HG02610 (cell line): ENCODE data around the gene RHOV.
"Not testable (repeated sequence)": the region's sequence is repeated elsewhere in the genome, so short reads cannot be mapped to it uniquely, and the experiment has no call there.

Experiments
- ATAC-seq: cut with Tn5 transposase; IDR thresholded peaks from one replicate; pipeline ENCODE4 v1.9.1; 2021; ENCODE audit warnings: mild to moderate bottlenecking, moderate library complexity; ENCODE audit not compliant: unreplicated experiment

The RHOV gene

DNA sequence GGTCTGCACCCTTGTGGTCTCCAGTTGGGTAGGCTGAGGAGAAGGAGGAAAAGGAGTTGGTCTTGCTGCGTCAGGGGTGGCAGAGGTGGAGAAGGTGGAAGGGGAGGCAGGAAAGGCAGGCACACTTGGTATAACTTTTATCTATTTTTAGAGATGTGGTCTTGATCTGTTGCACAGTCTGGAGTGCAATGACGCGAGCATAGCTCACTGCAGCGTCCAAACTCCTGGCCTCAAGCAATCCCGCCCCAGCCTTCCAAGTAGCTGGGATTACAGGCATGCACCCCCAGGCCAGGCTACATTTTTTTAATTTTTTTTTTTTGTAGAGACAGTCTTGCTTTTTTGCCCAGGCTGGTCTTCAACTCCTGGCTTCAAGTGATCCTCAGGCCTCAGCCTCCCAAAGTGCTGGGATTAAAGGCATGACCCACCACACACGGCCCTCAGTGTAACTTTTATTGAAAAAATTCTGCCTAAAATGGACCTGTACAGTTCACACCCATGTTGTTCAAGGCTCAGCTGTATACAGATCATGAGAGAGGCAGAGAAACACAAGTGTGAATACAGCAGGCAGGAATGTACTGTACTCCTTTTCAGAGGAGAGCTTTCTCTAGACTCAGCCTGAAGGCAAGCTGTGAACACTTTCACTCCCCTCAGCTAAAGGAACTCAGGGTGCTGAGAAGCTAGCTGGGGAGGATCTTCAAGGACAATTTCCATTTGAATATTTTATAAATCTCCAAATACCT is 2.1 kb upstream of the RHOV start:
- no peak for ATAC-seq

DNA sequence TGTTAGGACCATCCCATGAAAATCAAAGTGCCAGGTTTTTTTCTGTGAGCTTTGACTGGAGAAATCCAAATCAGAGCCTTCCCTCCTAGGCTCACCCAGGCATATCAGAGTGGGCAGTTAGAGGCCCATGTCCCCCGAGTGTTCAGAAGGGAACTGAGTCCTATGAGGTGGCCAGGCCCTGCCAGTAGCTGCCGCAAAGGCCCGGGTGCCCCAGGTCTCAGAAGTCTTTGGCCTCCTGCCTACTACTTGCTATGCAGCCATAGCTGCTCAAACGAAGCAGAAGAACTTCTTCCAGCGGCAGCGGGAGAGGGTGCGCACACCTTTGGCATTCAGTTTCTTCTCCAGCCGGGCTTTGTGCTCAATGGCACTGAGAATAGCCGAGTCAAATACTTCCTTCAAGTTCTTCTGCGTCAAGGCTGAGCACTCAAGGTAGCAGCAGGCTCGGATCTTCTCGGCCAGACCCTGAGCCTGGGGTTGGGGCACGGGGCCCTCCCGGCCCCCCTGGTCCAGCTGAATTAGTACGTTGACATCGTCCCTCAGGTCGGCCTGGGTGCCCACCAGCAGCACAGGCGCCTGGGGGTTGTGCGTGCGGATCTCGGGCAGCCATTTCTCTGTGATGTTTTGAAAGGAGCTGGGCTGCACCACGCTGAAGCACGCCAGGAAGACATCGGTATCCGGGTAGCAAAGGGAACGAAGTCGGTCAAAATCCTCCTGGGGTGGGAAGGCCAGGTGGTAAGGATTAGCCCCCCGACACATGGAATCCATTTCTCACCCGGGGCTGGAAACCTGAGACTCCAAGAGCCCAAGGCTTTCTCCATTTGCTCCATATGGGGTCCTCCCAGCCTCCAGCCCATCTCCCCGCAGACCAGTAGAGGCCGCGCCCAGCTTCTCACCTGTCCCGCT is 992 bp downstream of the RHOV start:
- no peak for ATAC-seq

DNA sequence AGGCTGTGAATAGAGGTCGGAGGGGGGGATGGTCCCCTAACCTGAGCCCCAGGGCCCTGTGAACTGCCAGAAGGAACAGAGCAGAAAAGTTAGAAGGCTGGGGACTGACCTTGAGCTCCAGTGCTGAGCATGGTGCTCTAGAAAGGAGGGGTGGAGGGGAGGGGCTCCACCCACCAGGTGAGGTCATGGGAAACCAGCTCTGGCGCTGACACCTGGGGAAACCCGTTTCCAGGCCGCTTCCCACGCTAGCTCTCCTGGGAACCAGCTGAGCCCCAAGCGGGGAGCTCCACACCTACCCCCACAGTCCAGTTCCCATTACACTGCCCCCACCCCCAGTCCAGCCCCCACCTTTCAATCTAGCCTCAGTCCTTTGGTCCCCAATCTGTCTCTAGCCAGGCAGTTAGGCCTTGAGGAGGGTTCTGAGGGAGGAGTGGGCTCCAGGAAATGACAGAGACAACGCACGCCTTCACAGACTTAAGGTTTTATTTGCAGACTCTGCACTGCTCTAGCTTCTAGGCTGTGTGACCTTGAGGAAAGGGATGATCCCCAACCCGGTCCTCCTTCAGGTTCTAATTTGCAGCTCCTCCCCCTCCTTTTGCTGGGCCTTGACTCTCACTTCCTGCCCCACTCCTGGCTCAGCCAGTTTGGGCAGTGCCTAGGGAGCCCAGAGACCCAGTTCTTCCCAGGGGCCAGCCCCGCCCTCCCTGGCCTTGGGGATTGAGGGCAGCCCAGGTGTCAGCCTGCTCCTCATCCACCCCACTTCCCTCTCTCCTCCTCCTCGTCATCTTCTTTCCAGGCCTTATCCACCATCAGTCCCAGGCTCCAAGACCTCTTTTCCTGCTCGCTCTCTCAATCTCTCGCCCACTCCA is 2.1 kb downstream of the RHOV start:
- ATAC-seq: peak; percentile 42

DNA sequence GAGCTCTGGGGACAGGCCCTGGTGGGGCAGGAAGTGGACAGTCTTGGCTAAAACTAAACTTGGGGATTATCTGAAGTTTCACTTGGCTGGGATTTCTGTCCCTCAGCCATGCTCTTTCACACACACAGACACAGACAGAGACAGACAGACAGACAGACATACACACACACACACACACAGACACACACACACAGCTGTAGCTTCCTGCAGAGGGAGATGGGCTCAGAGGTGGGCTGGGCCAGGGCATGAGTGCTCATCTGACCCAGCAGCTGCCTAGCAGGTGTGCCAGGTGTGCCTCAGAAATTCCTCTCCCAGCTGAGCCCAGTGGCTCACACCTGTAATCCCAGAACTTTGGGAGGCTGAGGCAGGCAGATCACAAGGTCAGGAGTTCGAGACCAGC is 3.3 kb downstream of the RHOV start:
- ATAC-seq: no peak

DNA sequence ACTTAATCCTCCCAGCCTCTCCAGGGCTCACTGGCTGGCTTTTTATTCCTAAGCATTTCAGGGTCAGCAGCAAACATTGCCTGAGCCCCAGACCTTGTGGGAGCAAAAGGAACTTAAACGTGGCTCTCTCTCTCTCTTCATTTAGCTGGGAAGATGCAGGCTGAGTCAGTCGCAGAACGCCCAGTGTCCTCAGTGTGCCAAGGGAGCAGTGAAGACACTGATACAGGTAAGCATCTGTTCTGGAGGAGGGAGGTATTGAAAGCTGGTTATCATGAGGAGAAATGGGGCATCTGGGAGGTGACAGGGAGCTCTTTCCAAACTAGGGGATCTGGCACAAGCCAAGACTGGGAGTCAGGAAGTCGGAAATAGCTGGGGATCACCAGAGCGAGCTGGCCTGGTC is 4.3 kb downstream of the RHOV start:
- no peak for ATAC-seq

DNA sequence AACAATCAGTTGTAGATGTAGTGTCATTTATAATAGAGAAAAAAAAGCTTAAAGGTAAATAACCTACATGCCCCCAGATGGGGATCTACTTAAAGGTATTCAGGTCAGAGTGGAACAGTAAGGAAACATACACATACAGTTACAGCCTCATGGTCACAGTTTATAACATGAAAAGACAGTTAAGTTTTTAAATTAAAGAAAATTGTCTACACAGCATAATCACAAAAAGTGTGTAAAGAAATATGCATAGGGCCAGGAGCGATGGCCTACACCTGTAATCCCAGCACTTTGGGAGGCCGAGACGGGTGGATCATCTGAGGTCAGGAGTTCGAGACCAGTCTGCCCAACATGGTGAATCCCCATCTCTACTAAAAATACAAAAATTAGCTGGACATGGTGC is 6.8 kb downstream of the RHOV start:
- ATAC-seq: no peak

DNA sequence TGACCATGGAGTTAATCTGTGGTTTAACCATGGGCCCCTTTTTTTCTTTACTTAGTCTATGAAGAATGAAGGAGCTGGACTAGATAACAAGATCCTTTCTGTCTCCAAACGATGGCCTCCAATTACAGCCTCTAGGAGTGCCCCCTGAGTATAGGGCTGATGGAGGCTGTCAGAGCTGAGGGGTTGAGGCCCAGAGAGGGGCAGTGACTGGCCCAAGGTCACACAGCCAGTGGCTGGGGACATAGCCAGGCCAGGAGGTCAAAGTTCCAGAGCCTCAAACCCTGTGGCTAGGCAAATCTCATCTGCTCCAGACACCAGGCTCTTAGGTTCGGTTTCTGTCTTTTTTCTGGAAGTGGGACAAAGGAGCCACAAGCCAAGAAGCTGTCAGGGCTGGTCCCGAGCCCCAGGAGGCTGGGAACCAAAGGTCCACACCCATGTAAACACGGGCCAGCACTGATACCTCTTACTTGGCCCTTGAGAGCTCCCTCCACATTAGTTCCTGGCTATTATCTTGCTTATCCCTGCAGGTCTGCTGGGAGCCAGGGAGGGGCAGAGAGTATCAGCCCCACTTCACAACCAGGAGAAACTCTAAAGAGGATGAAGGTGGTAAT is 10.3 kb downstream of the RHOV start:
- ATAC-seq: no peak

DNA sequence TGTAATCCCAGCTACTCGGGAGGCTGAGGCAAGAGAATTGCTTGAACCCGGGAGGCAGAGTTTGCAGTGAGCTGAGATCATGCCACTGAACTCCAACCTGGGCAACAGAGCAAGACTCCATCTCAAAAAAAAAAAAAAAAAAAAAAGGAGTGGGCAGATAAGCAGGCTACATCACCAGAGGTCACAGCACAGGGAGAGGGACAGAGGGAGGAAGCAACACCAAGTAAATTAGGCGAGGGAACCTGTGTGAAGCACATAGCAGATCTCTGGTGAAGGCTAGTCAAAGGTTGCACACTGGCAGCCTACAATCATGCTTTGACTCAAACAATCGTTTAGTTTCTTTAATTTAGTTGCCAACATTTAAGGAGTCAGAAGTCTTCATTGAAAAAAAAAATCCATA is 12.9 kb downstream of the RHOV start:
- not testable (repeated sequence) for ATAC-seq

DNA sequence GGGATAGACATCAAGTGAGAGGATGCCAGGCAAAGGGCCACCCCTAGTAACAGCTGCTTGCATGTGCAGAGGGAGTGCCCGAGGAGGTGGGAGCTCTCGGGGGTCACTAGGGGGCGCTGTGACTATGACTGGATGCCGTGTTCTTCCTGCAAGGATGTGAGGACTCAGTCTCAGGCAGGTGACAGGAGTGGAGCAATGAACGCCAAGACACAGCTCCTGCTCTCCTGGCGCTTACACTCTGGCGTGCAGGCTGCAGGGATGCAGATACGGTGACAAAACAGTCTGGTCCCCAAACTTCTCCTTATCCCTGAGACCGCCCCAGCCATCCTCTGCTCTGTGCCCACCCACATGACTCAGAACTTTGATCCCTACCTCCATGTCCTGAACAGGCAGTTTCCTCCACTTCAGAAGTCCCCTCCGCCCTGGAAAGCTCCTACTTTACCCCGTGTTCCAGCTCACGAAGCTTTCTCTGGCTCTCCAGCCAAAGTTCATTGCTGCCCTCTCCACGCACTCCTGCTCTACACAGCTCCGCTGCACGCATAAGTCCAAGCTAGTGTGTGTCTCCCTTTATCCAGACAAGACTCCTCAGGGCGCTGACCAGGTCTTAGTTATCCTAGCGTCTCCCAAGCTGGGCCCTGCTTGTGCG is 14.7 kb downstream of the RHOV start:
- no peak for ATAC-seq

DNA sequence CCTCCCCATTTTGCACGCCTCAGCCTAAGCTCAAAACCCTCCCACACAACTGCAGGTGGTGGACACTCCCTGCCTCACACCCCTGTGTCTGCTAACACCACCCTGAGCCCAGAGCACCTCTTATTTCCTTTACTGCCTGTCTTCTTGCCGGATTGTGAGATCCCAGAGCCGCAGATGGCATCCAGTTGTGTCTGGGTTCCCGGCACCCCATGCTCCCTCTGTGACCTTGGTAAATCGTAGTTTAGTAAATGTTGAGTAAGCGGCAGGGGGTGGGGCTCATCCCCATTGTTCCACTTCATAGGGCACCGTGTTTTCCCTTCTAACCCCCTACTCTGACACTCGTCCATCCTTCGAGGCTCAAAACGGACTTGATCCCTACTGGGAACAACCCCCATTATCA is 15.3 kb downstream of the RHOV start:
- no peak for ATAC-seq

DNA sequence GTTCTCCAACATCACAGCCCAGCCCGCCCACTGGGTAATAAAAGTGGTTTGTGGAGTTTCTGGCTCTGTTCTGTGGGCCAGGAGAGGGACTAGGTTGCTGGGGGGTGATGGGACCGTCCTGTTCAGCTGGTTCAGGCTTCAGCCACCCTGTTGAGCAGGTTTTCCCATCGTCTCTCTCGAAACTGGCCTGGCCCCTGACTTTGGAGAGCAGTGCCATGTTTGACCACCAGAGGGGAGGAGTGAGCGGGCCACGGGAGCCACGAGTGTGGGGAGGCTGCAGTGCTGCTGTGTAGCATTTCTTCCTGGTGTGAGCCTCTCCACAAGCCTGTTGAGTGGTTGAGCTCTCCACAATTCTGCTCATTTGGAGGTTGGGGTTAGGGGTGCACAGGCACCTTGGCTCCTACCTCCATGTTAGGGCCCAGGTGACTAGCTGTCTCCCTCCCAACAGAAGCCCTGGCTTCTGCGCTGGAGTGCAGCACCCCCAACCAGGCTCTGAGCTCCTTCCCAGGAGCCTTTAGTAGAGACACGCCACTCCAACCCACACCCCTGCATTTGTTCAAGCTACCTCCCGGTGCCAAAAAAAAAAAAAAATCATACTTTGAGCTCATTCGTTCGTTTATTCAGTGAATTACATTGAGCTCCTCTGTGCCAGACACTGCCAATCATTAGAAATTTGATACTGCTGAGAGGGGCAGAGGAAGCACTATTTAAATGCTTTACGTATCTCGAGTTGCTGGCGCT is 16.3 kb downstream of the RHOV start:
- ATAC-seq: peak; percentile 60

DNA sequence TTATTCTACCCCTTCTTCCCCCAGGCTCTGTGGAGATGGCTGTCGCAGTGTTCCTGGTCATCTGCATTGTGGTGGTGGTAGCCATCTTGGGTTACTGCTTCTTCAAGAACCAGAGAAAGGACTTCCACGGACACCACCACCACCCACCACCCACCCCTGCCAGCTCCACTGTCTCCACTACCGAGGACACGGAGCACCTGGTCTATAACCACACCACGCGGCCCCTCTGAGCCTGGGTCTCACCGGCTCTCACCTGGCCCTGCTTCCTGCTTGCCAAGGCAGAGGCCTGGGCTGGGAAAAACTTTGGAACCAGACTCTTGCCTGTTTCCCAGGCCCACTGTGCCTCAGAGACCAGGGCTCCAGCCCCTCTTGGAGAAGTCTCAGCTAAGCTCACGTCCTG is 17.3 kb downstream of the RHOV start:
- no peak for ATAC-seq

DNA sequence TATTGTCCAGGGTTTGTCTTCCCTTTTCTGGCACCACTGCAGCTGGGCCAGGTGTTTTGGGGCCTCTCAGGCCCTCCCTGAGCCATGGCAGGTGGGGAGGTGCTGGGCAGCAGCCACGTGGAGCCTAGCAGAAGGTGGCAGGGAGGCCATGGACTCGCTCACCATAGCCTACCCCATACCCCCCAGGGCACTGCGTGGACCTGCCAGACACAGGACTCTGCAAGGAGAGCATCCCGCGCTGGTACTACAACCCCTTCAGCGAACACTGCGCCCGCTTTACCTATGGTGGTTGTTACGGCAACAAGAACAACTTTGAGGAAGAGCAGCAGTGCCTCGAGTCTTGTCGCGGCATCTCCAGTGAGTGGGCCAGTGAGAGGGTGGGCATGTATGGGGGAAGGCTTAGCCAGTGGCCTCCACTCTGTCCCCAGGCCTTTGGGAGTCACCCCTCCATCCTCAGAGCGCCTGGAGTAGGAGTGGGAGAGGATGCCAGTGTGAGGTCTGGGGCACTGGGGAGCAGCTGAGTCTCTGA is 18.3 kb downstream of the RHOV start:
- no peak for ATAC-seq

DNA sequence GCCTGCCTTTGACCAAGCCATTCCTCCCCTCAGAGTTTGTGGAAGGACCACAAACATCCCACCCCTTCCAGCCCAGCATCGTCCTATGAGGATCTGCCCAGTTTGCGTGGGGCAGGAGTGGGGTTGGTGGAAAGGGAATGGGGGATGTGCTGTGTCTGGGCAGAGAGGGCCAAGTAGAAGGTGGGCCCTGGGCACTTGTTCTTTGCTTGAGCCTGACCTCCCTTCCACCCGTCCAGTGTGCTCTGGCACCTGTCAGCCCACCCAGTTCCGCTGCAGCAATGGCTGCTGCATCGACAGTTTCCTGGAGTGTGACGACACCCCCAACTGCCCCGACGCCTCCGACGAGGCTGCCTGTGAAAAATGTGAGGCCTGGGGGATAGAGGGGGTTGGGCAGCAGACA is 19.9 kb downstream of the RHOV start:
- ATAC-seq: no peak

DNA sequence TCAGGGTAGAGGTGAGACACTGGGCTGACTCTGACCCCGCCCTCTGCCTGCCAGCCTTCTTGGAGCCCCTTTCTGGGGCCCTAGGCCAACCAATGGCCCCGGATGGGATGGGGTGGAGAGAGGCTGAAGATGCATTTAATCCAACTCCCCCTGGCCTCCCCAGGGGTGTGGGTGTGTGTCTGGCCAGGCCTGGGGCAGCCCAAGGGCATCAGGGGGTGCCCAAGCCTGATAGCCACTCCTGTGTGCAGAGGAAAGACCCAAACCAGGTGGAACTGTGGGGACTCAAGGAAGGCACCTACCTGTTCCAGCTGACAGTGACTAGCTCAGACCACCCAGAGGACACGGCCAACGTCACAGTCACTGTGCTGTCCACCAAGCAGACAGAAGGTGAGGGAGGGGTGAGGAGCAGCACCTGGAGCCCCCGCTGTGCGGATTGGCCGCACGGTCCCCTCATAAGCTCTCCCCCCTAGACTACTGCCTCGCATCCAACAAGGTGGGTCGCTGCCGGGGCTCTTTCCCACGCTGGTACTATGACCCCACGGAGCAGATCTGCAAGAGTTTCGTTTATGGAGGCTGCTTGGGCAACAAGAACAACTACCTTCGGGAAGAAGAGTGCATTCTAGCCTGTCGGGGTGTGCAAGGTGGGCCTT is 20.7 kb downstream of the RHOV start:
- no peak for ATAC-seq

DNA sequence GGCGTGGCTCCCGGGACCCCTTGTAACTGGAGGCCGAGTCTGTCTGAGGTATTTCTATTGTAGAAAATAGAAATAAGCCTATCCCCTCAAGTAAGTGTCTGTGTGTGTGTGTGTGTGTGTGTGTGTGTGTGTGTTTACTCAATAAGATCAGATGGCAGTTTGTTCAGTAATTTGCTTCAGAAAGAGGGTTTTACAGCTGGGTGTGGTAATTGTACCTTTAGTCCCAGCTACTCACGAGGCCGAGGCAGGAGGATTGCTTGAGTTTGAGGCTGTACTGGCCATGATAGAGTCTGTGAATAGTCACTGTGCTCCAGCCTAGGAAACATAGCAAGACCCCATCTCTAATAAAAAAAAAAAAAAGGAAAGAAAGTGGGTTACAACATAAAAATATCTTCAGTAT is 21.5 kb downstream of the RHOV start:
- no peak for ATAC-seq

DNA sequence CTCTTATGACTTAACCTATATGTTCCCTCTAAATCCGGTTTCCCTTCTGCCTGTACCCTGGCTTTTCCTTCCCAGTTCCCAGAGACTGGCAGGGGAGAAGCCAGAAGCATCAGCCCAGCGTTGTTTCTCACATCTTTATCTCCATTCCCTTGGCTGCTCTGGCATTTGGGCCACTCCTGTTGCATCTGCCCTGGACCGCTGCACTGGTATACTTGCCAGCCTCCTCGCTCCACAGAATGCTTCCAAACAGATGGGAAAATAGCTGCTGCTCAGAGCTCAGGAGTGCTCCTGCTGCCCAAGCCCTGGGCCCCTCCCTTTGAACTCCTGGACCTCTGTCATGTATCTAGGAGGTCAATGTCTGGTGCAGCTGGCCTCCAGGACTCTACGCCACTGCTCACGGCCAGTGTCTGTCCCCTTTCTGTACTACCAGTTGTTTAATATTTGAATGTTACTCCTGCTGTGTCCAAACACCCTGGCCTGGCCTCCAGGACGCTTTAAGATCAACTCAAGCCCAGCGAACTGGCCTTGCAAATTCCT is 23.4 kb downstream of the RHOV start:
- ATAC-seq: no peak

DNA sequence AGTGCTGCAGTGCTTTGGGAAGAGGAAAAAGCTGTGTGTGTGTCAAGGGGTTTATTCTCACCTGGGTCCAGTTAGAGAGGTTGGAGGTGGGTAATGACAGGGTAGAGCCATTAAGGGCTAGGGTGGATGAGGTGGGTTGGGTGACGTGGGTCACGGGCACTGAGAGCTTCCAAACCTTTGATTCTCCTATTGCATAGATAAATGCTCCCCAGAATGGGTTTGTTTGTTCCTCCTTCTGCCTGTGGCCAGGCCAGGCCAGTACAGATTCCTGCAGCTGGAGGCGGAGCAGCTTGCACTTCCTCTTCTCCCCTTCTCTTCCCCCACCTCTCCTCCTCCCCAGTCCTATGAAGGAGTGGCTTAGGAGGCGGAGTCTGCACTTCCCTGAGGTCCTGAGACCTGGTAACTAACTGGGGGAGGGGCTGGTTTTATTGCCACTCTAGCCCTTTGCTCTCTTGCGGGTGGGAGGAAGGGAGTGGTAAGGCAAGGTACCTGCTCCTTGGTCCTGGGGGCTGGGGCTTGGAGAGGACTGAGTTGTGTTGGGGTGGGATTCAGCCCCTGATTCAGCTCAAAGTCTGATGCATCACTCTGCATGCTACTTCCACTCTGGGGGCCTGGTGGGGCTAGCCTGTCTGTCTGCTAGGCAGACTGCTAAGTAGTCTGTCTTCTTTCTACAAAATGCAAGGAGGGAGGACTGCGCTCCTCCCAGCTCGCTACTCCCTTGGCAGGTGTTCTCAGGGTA is 26.6 kb downstream of the RHOV start:
- peak; percentile 72 for ATAC-seq
